Panc1 (cell line): ENCODE results near the gene BBS1. TPM values are rescaled to one million over a fixed set of nuclear protein-coding genes. Genes with fewer than 3 reads are reported as not detected.

ENCODE experiments used
- ATAC-seq: fragments of 200-7000 bp; cut with Tn5 transposase; 2 replicates; pipeline ENCODE4 v1.9.1; 2020; ENCODE audit warnings: mild to moderate bottlenecking, moderate library complexity
- BruUV-seq: library from RNA; stranded (reverse); fragments of 400-500 nt; replicated peaks from 2 replicates; lab custom pipeline; 2021; lab: Mats Ljungman, UMichigan
- CTCF ChIA-PET: fragments of 300-600 bp; sonication (Branson Sonifier 250); formaldehyde crosslinking; loops from one replicate; lab custom pipeline; 2022; ENCODE audit warnings: antibody characterized with exemption; lab: Charles Lee
- POLR2A ChIA-PET: fragments of 300-600 bp; sonication (Branson Sonifier 250); formaldehyde crosslinking; loops from one replicate; lab custom pipeline; 2022; ENCODE audit warnings: antibody characterized with exemption; lab: Charles Lee
- DNase-seq: peaks from one replicate; pipeline ENCODE4 v3.0.0-alpha.2; 2010; ENCODE audit warnings: low read depth, low spot score
- H3K27ac ChIP-seq: 2 replicates; pipeline ENCODE4 v1.5.1; 2011; ENCODE audit warnings: mild to moderate bottlenecking, low read length, inconsistent platforms
- H3K27me3 ChIP-seq: fragments of 200-500 bp; sonication (Bioruptor generic); 2 replicates; pipeline ENCODE4 v1.6.0; 2014; ENCODE audit warnings: low read length, inconsistent platforms; ENCODE audit not compliant: control insufficient read depth, insufficient read depth
- H3K36me3 ChIP-seq: fragments of 200-500 bp; sonication (Bioruptor generic); 2 replicates; pipeline ENCODE4 v1.5.1; 2014; ENCODE audit warnings: inconsistent platforms, mild to moderate bottlenecking, low read length, moderate library complexity; ENCODE audit not compliant: control insufficient read depth, insufficient read depth
- H3K4me1 ChIP-seq: 2 replicates; pipeline ENCODE4 v1.5.1; 2011; ENCODE audit warnings: inconsistent platforms, mild to moderate bottlenecking, low read length, moderate library complexity; ENCODE audit not compliant: control insufficient read depth, insufficient read depth
- H3K4me3 ChIP-seq, 2 experiments: 2 replicates each; pipeline ENCODE4 v1.5.1; 2011 to 2012; ENCODE audit warnings: low read depth in 2 of 2, low read length in 2 of 2, mild to moderate bottlenecking in 2 of 2, inconsistent platforms in 1 of 2, moderate library complexity in 1 of 2
- H3K9me3 ChIP-seq: fragments of 200-500 bp; sonication (Bioruptor generic); 2 replicates; pipeline ENCODE4 v1.5.1; 2014; ENCODE audit warnings: low read depth, mild to moderate bottlenecking, inconsistent platforms, low read length, moderate library complexity; ENCODE audit not compliant: control insufficient read depth, insufficient read depth
- POLR2AphosphoS5 ChIP-seq: IDR thresholded peaks from 2 replicates; pipeline ENCODE4 v1.6.1; 2012; ENCODE audit warnings: mild to moderate bottlenecking, low read depth, low read length, moderate library complexity
- SIN3A ChIP-seq: IDR thresholded peaks from 2 replicates; pipeline ENCODE4 v1.6.1; 2012; ENCODE audit warnings: low read depth, mild to moderate bottlenecking, low read length, moderate library complexity, borderline replicate concordance; ENCODE audit not compliant: insufficient read depth
- TCF7L2 ChIP-seq: IDR thresholded peaks from 2 replicates; pipeline ENCODE4 v1.6.1; 2011; ENCODE audit warnings: mild to moderate bottlenecking, low read depth, low read length, inconsistent platforms
- in situ Hi-C: cut with HindIII; loops from 2 replicates; pipeline ENCODE4 v1.10.0; 2016; ENCODE audit warnings: low sequenced_read_pairs, low pct_unique_long_range_greater_than_20kb
- intact Hi-C: fragments of 100-400 bp; cut with micrococcal nuclease; formaldehyde crosslinking; loops from one replicate; pipeline ENCODE4 v1.10.0; 2022; ENCODE audit not compliant: unreplicated experiment
- total RNA-seq: library from RNA; stranded (reverse); gene quantifications from one replicate; pipeline ENCODE4 v1.2.1, GENCODE V29; 2021; ENCODE audit not compliant: unreplicated experiment
- TF ChIP-seq, protein P1 (sequence below), 2 experiments: IDR thresholded peaks; 2 replicates each; pipeline ENCODE4 v1.6.1; 2011 to 2012; ENCODE audit warnings: low read depth in 2 of 2, control low read depth in 1 of 2, low read length in 1 of 2, mild to moderate bottlenecking in 1 of 2, moderate library complexity in 1 of 2; ENCODE audit not compliant: insufficient read depth in 1 of 2
- TF ChIP-seq, protein P2 (sequence below): fragments of 450-650 bp; IDR thresholded peaks from 2 replicates; pipeline ENCODE4 v1.5.1; 2017; ENCODE audit warnings: mild to moderate bottlenecking

The BBS1 gene
- total RNA-seq, 1 experiment from 2014 or later = 26.9 TPM

DNA sequence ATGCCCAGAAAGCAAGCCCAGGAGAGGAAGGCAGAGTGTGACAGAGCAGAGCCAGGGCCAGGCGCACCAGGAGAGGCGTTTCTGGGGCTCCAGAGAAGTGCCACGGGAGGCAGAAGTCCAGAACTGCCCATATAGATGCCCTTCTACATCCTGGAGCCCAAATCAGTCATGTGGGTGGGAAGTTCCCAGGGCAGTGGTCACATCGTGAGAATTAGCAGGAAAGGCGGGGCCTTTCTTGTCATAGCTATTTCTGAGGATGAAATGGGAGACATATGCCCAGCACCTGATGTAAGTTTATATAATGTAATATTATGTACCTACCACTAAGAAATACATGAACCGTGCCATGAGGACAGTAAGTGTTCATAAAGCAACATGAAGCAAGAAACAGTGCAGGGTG lies 22.3 kb downstream of the BBS1 start:
- ATAC-seq (no peak), DNase-seq (no peak)
- POLR2A ChIA-PET = no interaction called here
- Histone ChIP-seq H3K27ac (no peak overlapping the region), H3K9me3 (no peaks in the 10 kb centered on the region), H3K4me1 (no peaks in the 10 kb centered on the region), H3K36me3 (no peaks in the 10 kb centered on the region), H3K27me3 (no peaks in the 10 kb centered on the region), H3K4me3 (no peak overlapping the region)
- BruUV-seq = no TSS peak
- CTCF ChIA-PET = no interaction called here
- intact Hi-C loops = no loop called here
- TF ChIP-seq, protein P1, sequence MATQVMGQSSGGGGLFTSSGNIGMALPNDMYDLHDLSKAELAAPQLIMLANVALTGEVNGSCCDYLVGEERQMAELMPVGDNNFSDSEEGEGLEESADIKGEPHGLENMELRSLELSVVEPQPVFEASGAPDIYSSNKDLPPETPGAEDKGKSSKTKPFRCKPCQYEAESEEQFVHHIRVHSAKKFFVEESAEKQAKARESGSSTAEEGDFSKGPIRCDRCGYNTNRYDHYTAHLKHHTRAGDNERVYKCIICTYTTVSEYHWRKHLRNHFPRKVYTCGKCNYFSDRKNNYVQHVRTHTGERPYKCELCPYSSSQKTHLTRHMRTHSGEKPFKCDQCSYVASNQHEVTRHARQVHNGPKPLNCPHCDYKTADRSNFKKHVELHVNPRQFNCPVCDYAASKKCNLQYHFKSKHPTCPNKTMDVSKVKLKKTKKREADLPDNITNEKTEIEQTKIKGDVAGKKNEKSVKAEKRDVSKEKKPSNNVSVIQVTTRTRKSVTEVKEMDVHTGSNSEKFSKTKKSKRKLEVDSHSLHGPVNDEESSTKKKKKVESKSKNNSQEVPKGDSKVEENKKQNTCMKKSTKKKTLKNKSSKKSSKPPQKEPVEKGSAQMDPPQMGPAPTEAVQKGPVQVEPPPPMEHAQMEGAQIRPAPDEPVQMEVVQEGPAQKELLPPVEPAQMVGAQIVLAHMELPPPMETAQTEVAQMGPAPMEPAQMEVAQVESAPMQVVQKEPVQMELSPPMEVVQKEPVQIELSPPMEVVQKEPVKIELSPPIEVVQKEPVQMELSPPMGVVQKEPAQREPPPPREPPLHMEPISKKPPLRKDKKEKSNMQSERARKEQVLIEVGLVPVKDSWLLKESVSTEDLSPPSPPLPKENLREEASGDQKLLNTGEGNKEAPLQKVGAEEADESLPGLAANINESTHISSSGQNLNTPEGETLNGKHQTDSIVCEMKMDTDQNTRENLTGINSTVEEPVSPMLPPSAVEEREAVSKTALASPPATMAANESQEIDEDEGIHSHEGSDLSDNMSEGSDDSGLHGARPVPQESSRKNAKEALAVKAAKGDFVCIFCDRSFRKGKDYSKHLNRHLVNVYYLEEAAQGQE (IDR thresholded peaks at IDR 0.05; ENCODE audit: insufficient read depth in 1 of 2, low read depth in 2 of 2, low read length in 1 of 2) = no peak
- TF ChIP-seq POLR2AphosphoS5 (no peak), SIN3A (no peak), TCF7L2 (no peak)
- TF ChIP-seq, protein P2, sequence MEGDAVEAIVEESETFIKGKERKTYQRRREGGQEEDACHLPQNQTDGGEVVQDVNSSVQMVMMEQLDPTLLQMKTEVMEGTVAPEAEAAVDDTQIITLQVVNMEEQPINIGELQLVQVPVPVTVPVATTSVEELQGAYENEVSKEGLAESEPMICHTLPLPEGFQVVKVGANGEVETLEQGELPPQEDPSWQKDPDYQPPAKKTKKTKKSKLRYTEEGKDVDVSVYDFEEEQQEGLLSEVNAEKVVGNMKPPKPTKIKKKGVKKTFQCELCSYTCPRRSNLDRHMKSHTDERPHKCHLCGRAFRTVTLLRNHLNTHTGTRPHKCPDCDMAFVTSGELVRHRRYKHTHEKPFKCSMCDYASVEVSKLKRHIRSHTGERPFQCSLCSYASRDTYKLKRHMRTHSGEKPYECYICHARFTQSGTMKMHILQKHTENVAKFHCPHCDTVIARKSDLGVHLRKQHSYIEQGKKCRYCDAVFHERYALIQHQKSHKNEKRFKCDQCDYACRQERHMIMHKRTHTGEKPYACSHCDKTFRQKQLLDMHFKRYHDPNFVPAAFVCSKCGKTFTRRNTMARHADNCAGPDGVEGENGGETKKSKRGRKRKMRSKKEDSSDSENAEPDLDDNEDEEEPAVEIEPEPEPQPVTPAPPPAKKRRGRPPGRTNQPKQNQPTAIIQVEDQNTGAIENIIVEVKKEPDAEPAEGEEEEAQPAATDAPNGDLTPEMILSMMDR = no peak
- in situ Hi-C loops = no loop called here

DNA sequence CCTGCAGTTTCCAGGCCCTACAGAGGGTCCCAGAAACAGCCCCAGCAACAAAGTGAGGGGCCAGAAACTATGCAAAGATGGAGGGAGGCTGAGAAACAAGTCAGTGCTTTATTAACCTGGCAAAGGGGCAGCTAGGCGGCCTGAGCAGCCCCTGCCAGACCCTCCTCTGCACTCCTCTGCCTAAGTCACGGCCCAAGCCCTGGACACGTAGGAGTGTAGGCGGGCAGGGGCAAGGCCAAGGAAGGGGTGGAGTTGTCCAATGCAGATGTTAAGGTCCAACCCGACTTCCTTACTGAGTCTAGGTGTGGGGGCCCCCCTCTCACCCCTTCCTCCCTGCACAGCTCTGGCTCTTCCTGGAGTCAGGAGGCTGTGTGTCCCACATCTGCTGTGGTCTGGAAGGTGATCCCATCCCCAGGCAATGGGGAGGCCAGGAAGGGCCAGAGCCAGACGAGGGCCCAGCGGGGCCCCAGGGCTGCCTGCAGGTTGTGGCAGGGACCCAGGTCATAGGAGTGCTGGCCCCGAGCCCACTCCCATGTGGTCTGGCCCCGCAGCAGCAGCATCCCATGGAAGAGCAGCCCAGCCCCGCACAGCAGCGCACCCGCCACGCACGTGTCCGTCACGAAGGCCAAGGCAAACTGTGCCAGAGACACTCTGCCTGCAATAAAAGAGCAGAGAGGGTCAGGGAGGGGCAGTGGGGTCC lies 28.9 kb downstream of the BBS1 start:
- DNase-seq (no peak), ATAC-seq (peak; percentile 8; the same call in 1 of the 2 replicates)
- no peak overlapping the region for H3K4me3 ChIP-seq
- no peaks in the 10 kb centered on the region for H3K4me1 ChIP-seq
- H3K36me3 ChIP-seq = peaks cover 2% of the 10 kb centered on the region; the same call in 1 of the 2 replicates
- POLR2A ChIA-PET = no interaction called here
- no peaks in the 10 kb centered on the region for H3K27me3 ChIP-seq
- in situ Hi-C loops = no loop called here
- TF ChIP-seq SIN3A = no peak
- TF ChIP-seq, protein P1 (IDR thresholded peaks at IDR 0.05; ENCODE audit: insufficient read depth in 1 of 2, low read depth in 2 of 2, low read length in 1 of 2) = no peak
- TF ChIP-seq POLR2AphosphoS5 = no peak
- intact Hi-C loops = no loop called here
- H3K27ac ChIP-seq = no peak overlapping the region
- no peaks in the 10 kb centered on the region for H3K9me3 ChIP-seq
- CTCF ChIA-PET = no interaction called here
- BruUV-seq = no TSS peak
